ENCODE measurements around the gene RPRML.

The RPRML gene

GRCh38 chr17:46968224-46968834, 10.7 kb downstream of the RPRML start:
- Histone ChIP-seq H3K9me2 (replicated peaks; ENCODE audit: insufficient read depth, low read length) (no peaks in the 10 kb centered on the region), H3K4me2 (ENCODE audit: low read depth, low read length) (no peak overlapping the region), H3K9me3 (replicated peaks; ENCODE audit: insufficient read depth, low read length) (no peaks in the 10 kb centered on the region), H3K9ac (ENCODE audit: low read length) (no peak overlapping the region), H3K4me3 (ENCODE audit: low read length) (no peak overlapping the region), H2AFZ (ENCODE audit: low read length) (no peak overlapping the region), H4K20me1 (ENCODE audit: insufficient read depth, low read length) (0 out of 2 replicates have a peak, but pooled peaks cover 3% of the 10 kb centered on the region), H3F3A (ENCODE audit: insufficient read depth, low read length) (no peaks in the 10 kb centered on the region), H3K79me2 (ENCODE audit: low read length) (no peaks in the 10 kb centered on the region), H3K36me3 (replicated peaks; ENCODE audit: insufficient read depth, low read length) (no peaks in the 10 kb centered on the region), H3K27ac (ENCODE audit: low read length) (no peak overlapping the region), H3K4me1 (ENCODE audit: low read length) (no peaks in the 10 kb centered on the region), H3K27me3 (replicated peaks; ENCODE audit: insufficient read depth, low read length) (no peaks in the 10 kb centered on the region)
- TF ChIP-seq EZH2phosphoT487 (IDR thresholded peaks at IDR 0.05; ENCODE audit: low read length) (no peak), CTCF (IDR thresholded peaks at IDR 0.05; ENCODE audit: low read length) (no peak), EZH2 (optimal IDR thresholded peaks at IDR 0.05; ENCODE audit: low read depth, low read length) (no peak)
- DNase-seq = no peak

GRCh38 chr17:46964315-46965265, 14.5 kb downstream of the RPRML start:
- no peak overlapping the region for H3K27ac ChIP-seq (ENCODE audit: low read length)
- 0 out of 2 replicates have a peak, but pooled peaks cover 3% of the 10 kb centered on the region for H4K20me1 ChIP-seq (ENCODE audit: insufficient read depth, low read length)
- no peak for DNase-seq
- no peak overlapping the region for H2AFZ ChIP-seq (ENCODE audit: low read length)
- H3K36me3 ChIP-seq (replicated peaks; ENCODE audit: insufficient read depth, low read length) = no peaks in the 10 kb centered on the region
- H3K9me2 ChIP-seq (replicated peaks; ENCODE audit: insufficient read depth, low read length) = no peaks in the 10 kb centered on the region
- H3K79me2 ChIP-seq (ENCODE audit: low read length) = no peaks in the 10 kb centered on the region
- no peaks in the 10 kb centered on the region for H3F3A ChIP-seq (ENCODE audit: insufficient read depth, low read length)
- no peak overlapping the region for H3K4me2 ChIP-seq (ENCODE audit: low read depth, low read length)
- TF ChIP-seq EZH2 (optimal IDR thresholded peaks at IDR 0.05; ENCODE audit: low read depth, low read length) (no peak), CTCF (IDR thresholded peaks at IDR 0.05; ENCODE audit: low read length) (no peak), EZH2phosphoT487 (IDR thresholded peaks at IDR 0.05; ENCODE audit: low read length) (no peak)
- H3K27me3 ChIP-seq (replicated peaks; ENCODE audit: insufficient read depth, low read length) = no peaks in the 10 kb centered on the region
- no peak overlapping the region for H3K4me3 ChIP-seq (ENCODE audit: low read length)
- H3K9me3 ChIP-seq (replicated peaks; ENCODE audit: insufficient read depth, low read length) = no peaks in the 10 kb centered on the region
- no peak overlapping the region for H3K9ac ChIP-seq (ENCODE audit: low read length)
- H3K4me1 ChIP-seq (ENCODE audit: low read length) = no peaks in the 10 kb centered on the region

- Histone ChIP-seq H3K4me2 (ENCODE audit: low read depth, low read length) (no peak overlapping the region), H3K9ac (ENCODE audit: low read length) (no peak overlapping the region), H4K20me1 (ENCODE audit: insufficient read depth, low read length) (0 out of 2 replicates have a peak, but pooled peaks cover 3% of the 10 kb centered on the region), H3K9me3 (replicated peaks; ENCODE audit: insufficient read depth, low read length) (no peaks in the 10 kb centered on the region), H3K27me3 (replicated peaks; ENCODE audit: insufficient read depth, low read length) (no peaks in the 10 kb centered on the region), H2AFZ (ENCODE audit: low read length) (no peak overlapping the region), H3K9me2 (replicated peaks; ENCODE audit: insufficient read depth, low read length) (no peaks in the 10 kb centered on the region), H3F3A (ENCODE audit: insufficient read depth, low read length) (no peaks in the 10 kb centered on the region), H3K4me3 (ENCODE audit: low read length) (no peak overlapping the region), H3K79me2 (ENCODE audit: low read length) (no peaks in the 10 kb centered on the region), H3K36me3 (replicated peaks; ENCODE audit: insufficient read depth, low read length) (no peaks in the 10 kb centered on the region), H3K4me1 (ENCODE audit: low read length) (no peaks in the 10 kb centered on the region), H3K27ac (ENCODE audit: low read length) (no peak overlapping the region)
- DNase-seq = no peak
- no peak for TF ChIP-seq EZH2phosphoT487 (IDR thresholded peaks at IDR 0.05; ENCODE audit: low read length)
These were observed 15.5 kb downstream of the RPRML start for GRCh38 chr17:46963571-46963970.
